Nephron progenitor cell (in vitro differentiated cells): ENCODE results near the gene POLG.

Experiments used
- DNase-seq: peaks from one replicate; pipeline ENCODE4 v3.0.0; 2021
- H3K27ac Mint-ChIP-seq: 2 replicates; pipeline ENCODE4 v1.8.0; 2021; ENCODE audit warnings: mild to moderate bottlenecking, moderate library complexity, mixed read lengths
- H3K27me3 Mint-ChIP-seq: 2 replicates; pipeline ENCODE4 v1.8.0; 2021; ENCODE audit warnings: mild to moderate bottlenecking, low read depth, mixed read lengths; ENCODE audit not compliant: poor library complexity
- H3K36me3 Mint-ChIP-seq: 2 replicates; pipeline ENCODE4 v1.8.0; 2021; ENCODE audit warnings: low read depth, mixed read lengths
- H3K4me1 Mint-ChIP-seq: 2 replicates; pipeline ENCODE4 v1.8.0; 2021; ENCODE audit warnings: mixed read lengths
- H3K4me3 Mint-ChIP-seq: 2 replicates; pipeline ENCODE4 v1.8.0; 2021; ENCODE audit warnings: mild to moderate bottlenecking, moderate library complexity, mixed read lengths
- H3K9me3 Mint-ChIP-seq: 2 replicates; pipeline ENCODE4 v1.8.0; 2021; ENCODE audit warnings: mild to moderate bottlenecking, moderate library complexity, mixed read lengths
- TF ChIP-seq, protein P1 (sequence below): fragments of 200-600 bp; sonication (generic); IDR thresholded peaks from 2 replicates; pipeline ENCODE4 v1.5.0; 2021; ENCODE audit warnings: antibody characterized with exemption

POLG gene

DNA sequence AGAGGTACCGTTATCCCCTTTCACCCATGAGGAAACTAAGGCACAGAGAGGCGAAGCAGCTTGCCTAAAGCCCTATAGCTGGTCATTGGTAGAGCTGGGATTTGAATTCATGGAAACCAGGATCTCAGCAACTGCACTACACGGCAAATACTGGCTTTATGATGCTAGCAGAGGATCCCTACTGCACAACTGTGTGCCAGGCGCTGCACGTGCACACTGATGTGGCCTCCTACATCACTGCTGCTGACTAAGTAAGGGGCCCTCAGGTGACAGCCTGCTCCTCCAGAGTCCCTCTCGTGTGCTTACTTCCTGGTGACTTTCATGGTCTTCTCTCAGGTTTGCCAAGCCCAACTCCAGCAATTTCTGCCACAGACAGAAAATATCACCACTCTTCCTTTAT is 3.4 kb upstream of the POLG start:
- TF ChIP-seq, protein P1, sequence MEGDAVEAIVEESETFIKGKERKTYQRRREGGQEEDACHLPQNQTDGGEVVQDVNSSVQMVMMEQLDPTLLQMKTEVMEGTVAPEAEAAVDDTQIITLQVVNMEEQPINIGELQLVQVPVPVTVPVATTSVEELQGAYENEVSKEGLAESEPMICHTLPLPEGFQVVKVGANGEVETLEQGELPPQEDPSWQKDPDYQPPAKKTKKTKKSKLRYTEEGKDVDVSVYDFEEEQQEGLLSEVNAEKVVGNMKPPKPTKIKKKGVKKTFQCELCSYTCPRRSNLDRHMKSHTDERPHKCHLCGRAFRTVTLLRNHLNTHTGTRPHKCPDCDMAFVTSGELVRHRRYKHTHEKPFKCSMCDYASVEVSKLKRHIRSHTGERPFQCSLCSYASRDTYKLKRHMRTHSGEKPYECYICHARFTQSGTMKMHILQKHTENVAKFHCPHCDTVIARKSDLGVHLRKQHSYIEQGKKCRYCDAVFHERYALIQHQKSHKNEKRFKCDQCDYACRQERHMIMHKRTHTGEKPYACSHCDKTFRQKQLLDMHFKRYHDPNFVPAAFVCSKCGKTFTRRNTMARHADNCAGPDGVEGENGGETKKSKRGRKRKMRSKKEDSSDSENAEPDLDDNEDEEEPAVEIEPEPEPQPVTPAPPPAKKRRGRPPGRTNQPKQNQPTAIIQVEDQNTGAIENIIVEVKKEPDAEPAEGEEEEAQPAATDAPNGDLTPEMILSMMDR: no peak
- Mint-ChIP-seq H3K27ac (no peak overlapping the region), H3K9me3 (peaks cover 3% of the 10 kb centered on the region), H3K27me3 (peaks cover 64% of the 10 kb centered on the region), H3K36me3 (no peaks in the 10 kb centered on the region), H3K4me1 (peaks cover 11% of the 10 kb centered on the region), H3K4me3 (no peak overlapping the region)
- DNase-seq: no peak

DNA sequence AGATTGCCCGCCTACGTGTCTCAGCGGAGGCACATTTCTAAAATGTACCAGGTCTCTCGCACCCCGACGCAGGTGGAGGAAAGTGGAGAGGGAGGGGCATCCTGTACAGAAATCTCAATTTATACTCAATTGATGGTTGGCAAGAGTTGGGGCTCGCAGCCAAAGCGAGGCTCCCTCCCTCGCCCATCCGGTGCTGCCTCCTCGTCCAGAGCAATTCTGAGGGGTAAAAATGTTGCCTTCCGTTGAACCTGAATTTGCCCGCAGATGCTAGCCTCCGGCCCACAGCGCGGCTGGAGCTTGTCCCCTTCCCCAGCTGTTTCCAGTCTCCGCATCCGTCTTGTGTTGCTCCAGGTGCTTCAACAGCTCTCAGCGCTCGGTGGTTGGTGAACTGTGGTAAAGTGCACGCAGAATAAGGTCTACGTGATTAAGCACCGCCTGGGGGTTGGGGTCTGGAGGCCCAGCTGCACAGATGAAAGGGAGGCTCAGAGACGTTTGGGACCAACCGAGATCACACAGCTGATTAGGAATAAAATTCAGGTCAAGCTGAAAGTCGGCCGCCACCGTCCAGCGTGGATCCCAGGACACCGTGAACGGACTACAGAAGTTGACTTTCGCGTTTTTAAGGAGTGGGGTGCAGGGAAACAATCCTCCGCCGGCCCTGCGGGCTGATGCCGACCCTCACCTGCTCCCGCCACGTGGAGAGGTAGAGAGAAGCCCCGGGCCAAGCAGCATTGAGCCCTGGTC is 846 bp upstream of the POLG start:
- TF ChIP-seq, protein P1: no peak
- DNase-seq: peak; percentile 51
- Mint-ChIP-seq H3K9me3 (peaks cover 3% of the 10 kb centered on the region), H3K27me3 (peaks cover 47% of the 10 kb centered on the region), H3K36me3 (peaks cover 24% of the 10 kb centered on the region), H3K27ac (peak overlapping the region; percentile 90), H3K4me1 (peaks cover 35% of the 10 kb centered on the region), H3K4me3 (peak overlapping the region; percentile 94)

- peaks cover 37% of the 10 kb centered on the region for H3K27me3 Mint-ChIP-seq
- TF ChIP-seq, protein P1: no peak
- H3K4me3 Mint-ChIP-seq: peak overlapping the region; percentile 81
- H3K9me3 Mint-ChIP-seq: peaks cover 3% of the 10 kb centered on the region
- peaks cover 37% of the 10 kb centered on the region for H3K36me3 Mint-ChIP-seq
- H3K27ac Mint-ChIP-seq: no peak overlapping the region
- H3K4me1 Mint-ChIP-seq: peaks cover 38% of the 10 kb centered on the region
- peak; percentile 18 for DNase-seq
These were observed 590 bp downstream of the POLG start for GRCh38 chr15:89333959-89334509.

- Mint-ChIP-seq H3K4me1 (peaks cover 38% of the 10 kb centered on the region), H3K27me3 (peaks cover 32% of the 10 kb centered on the region), H3K4me3 (peak overlapping the region; percentile 81), H3K36me3 (peaks cover 42% of the 10 kb centered on the region), H3K27ac (peak overlapping the region; percentile 68), H3K9me3 (peaks cover 3% of the 10 kb centered on the region)
- TF ChIP-seq, protein P1: no peak
- peak; percentile 18 for DNase-seq
These were observed 1.4 kb downstream of the POLG start for GRCh38 chr15:89333011-89333860.

DNA sequence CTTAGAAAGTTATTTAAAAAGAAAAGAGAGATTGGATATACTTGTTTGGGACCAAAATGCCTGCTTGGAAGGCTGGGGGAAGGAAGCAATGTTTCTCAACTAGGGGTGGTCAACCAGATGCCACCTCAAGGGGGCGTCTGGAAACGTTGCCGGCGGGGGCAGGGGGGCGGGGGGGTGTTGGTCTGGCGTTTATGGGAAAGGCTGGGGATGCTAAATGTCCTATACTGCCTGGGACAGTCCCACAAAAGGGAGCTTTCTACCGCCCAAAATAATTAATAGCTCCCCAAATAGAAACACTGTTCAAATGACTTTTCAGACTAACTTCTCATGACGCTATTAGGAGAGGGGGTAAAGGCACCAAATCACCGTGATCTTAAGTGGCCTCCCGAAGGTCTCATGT is 2.2 kb downstream of the POLG start:
- Mint-ChIP-seq H3K4me3 (peak overlapping the region; percentile 76), H3K27ac (peak overlapping the region; percentile 68), H3K27me3 (peaks cover 25% of the 10 kb centered on the region), H3K9me3 (peaks cover 3% of the 10 kb centered on the region), H3K4me1 (peaks cover 38% of the 10 kb centered on the region), H3K36me3 (peaks cover 50% of the 10 kb centered on the region)
- TF ChIP-seq, protein P1: peak; percentile 54
- peak; percentile 46 for DNase-seq
